Measurements from ENCODE around the gene METTL8. TPM values are rescaled to one million over a fixed set of nuclear protein-coding genes. Genes with fewer than 3 reads are reported as not detected.

METTL8 gene
- total RNA-seq, 1 experiment from 2014 or later, result 22.4 TPM

DNA sequence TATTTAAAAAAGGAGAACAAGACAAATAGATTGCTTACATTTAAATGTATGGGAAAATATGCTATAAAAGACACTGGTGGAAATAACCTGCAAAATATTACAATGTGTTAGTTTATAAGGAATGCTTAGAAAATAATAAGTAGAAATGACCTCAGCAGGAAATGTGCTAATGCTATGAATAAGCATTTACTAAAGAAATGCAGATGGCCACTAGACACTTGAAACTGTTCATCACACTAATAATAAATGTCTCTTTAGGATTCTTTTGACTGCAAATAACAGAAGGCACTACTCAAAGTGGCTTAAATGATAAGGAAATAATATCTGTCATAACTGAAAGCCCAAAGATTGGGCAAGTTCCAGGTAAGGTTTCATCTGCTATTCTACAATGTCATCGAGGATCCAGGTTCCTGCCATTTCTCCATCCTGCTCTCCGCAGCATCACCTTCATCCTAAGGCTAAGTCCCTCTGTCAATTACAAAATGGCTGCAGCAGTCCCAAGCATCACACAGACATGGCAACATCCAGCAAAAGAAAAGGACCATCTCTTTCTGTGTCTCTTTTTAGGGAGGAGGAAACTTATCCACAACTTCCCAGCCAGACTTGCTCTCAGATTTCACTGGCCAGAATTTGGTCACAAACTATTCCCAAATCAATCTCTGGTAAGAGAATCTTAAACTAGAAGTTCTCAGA lies 21.9 kb downstream of the METTL8 start:
- peaks cover 13% of the 10 kb centered on the region for H3K4me1 Mint-ChIP-seq (ENCODE audit: low read depth, unreplicated experiment)
- H3K4me3 Mint-ChIP-seq (ENCODE audit: low read depth, unreplicated experiment), result no peak overlapping the region
- TF ChIP-seq, protein P1, sequence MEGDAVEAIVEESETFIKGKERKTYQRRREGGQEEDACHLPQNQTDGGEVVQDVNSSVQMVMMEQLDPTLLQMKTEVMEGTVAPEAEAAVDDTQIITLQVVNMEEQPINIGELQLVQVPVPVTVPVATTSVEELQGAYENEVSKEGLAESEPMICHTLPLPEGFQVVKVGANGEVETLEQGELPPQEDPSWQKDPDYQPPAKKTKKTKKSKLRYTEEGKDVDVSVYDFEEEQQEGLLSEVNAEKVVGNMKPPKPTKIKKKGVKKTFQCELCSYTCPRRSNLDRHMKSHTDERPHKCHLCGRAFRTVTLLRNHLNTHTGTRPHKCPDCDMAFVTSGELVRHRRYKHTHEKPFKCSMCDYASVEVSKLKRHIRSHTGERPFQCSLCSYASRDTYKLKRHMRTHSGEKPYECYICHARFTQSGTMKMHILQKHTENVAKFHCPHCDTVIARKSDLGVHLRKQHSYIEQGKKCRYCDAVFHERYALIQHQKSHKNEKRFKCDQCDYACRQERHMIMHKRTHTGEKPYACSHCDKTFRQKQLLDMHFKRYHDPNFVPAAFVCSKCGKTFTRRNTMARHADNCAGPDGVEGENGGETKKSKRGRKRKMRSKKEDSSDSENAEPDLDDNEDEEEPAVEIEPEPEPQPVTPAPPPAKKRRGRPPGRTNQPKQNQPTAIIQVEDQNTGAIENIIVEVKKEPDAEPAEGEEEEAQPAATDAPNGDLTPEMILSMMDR (IDR thresholded peaks at IDR 0.05; ENCODE audit: unreplicated experiment), result no peak
- no TSS peak for BruUV-seq (replicated peaks)
- CTCF ChIA-PET, result no interaction called here
- H3K9me3 Mint-ChIP-seq (ENCODE audit: low read depth, unreplicated experiment), result no peaks in the 10 kb centered on the region
- intact Hi-C loops (cut with micrococcal nuclease; ENCODE audit: unreplicated experiment), result no loop called here
- no peaks in the 10 kb centered on the region for H3K27me3 Mint-ChIP-seq (ENCODE audit: unreplicated experiment)
- H3K36me3 Mint-ChIP-seq (ENCODE audit: insufficient read depth, unreplicated experiment), result no peaks in the 10 kb centered on the region
- H3K27ac Mint-ChIP-seq (ENCODE audit: unreplicated experiment), result no peak overlapping the region
- DNase-seq, result no peak

DNA sequence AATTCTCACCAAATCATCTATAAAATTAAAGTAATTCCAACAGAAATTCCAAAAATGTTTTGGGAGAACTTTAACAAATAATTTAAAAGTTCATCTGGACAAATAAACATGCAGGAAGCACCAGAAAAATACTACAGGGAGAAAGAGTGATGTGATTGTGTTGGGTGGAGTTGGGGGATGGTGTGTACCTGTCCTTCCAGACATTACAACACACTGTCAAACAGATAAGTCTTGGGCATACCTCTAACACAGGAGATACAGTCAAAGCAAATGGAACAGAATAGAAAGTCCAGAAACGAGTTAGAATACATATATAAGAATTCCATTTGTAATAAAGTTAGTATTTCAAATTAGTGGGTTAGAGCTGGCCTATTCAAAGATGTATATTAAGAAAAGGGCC lies 22.6 kb downstream of the METTL8 start:
- TF ChIP-seq, protein P1 (IDR thresholded peaks at IDR 0.05; ENCODE audit: unreplicated experiment), result no peak
- Mint-ChIP-seq H3K4me1 (ENCODE audit: low read depth, unreplicated experiment) (peaks cover 9% of the 10 kb centered on the region), H3K27me3 (ENCODE audit: unreplicated experiment) (no peaks in the 10 kb centered on the region), H3K27ac (ENCODE audit: unreplicated experiment) (no peak overlapping the region), H3K36me3 (ENCODE audit: insufficient read depth, unreplicated experiment) (no peaks in the 10 kb centered on the region), H3K4me3 (ENCODE audit: low read depth, unreplicated experiment) (no peak overlapping the region), H3K9me3 (ENCODE audit: low read depth, unreplicated experiment) (no peaks in the 10 kb centered on the region)
- DNase-seq, result no peak
- intact Hi-C loops (cut with micrococcal nuclease; ENCODE audit: unreplicated experiment), result no loop called here
- no TSS peak for BruUV-seq (replicated peaks)
- CTCF ChIA-PET, result interaction anchor here (0.6 kb wide), 1 partner anchor 29 kb away, joined by 5 read pairs; no protein-coding TSS in a partner anchor

DNA sequence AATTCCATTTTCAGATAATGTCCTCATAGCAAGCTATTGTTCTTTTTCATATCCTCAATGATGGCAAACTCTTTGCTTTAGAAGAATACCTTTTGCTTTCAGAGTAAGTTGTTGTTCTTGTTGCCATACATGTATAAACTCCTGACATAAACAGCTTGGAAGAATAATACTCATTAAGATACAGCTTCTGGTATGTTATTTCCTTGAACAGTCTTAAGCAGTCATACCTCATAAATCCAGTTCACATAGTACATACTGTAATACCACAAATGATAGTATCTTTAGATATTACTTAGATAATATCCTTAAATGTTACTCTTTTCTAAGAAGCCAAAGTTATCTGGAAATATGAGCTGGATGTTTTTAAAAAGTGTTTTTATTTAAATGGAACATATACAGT lies 23.2 kb downstream of the METTL8 start:
- Mint-ChIP-seq H3K4me3 (ENCODE audit: low read depth, unreplicated experiment) (no peak overlapping the region), H3K27ac (ENCODE audit: unreplicated experiment) (no peak overlapping the region), H3K4me1 (ENCODE audit: low read depth, unreplicated experiment) (peaks cover 7% of the 10 kb centered on the region), H3K36me3 (ENCODE audit: insufficient read depth, unreplicated experiment) (no peaks in the 10 kb centered on the region), H3K27me3 (ENCODE audit: unreplicated experiment) (no peaks in the 10 kb centered on the region), H3K9me3 (ENCODE audit: low read depth, unreplicated experiment) (no peaks in the 10 kb centered on the region)
- no TSS peak for BruUV-seq (replicated peaks)
- intact Hi-C loops (cut with micrococcal nuclease; ENCODE audit: unreplicated experiment), result no loop called here
- TF ChIP-seq, protein P1 (IDR thresholded peaks at IDR 0.05; ENCODE audit: unreplicated experiment), result no peak
- CTCF ChIA-PET, result interaction anchor here (0.6 kb wide), 1 partner anchor 29 kb away, joined by 5 read pairs; no protein-coding TSS in a partner anchor
- DNase-seq, result no peak

DNA sequence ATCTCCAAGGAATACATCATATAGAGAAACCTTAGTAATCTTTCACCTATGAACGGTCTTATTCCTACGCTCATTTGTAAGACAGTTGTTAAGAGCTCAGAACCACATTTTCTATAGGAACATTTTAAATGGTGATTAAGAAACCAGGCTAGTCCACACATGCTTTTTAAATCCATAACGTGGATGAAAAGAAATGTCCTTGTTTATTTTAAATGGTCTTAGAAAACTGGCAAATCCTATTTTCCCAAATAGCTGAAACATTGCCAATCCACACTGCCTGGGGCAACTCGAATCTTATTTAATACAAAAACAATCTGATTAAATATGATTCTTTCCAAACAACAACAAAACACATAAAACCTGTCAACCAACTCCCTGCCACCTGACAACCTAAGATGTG lies 23.7 kb downstream of the METTL8 start:
- Mint-ChIP-seq H3K4me1 (ENCODE audit: low read depth, unreplicated experiment) (peaks cover 8% of the 10 kb centered on the region), H3K4me3 (ENCODE audit: low read depth, unreplicated experiment) (no peak overlapping the region), H3K27me3 (ENCODE audit: unreplicated experiment) (no peaks in the 10 kb centered on the region), H3K9me3 (ENCODE audit: low read depth, unreplicated experiment) (no peaks in the 10 kb centered on the region), H3K27ac (ENCODE audit: unreplicated experiment) (no peak overlapping the region), H3K36me3 (ENCODE audit: insufficient read depth, unreplicated experiment) (no peaks in the 10 kb centered on the region)
- intact Hi-C loops (cut with micrococcal nuclease; ENCODE audit: unreplicated experiment), result no loop called here
- no peak for DNase-seq
- TF ChIP-seq, protein P1 (IDR thresholded peaks at IDR 0.05; ENCODE audit: unreplicated experiment), result no peak
- no TSS peak for BruUV-seq (replicated peaks)
- CTCF ChIA-PET, result no interaction called here
